AG04450 (cell line): ENCODE measurements around the gene SLC44A3. TPM values are rescaled to one million over a fixed set of nuclear protein-coding genes. Genes with fewer than 3 reads are reported as not detected.

Experiments
- CTCF ChIA-PET: fragments of 300-600, 350-600 bp; formaldehyde crosslinking; extraction: SDS; loops from one replicate; lab custom pipeline; 2022; ENCODE audit warnings: antibody characterized with exemption, inconsistent platforms; lab: Charles Lee
- POLR2A ChIA-PET: fragments of 350-600 bp; formaldehyde crosslinking; extraction: SDS; loops from one replicate; lab custom pipeline; 2021; ENCODE audit warnings: antibody characterized with exemption, inconsistent platforms; lab: Yijun Ruan, JAX
- DNase-seq: peaks from one replicate; pipeline ENCODE4 v3.0.0-alpha.2; 2011; ENCODE audit warnings: low read depth, low spot score
- H3K27ac ChIP-seq: one replicate; pipeline ENCODE4 v1.5.1; 2012; ENCODE audit warnings: low read depth, low read length, control low read depth
- H3K27me3 ChIP-seq: one replicate; pipeline ENCODE4 v1.6.0; 2012; ENCODE audit warnings: low read length; ENCODE audit not compliant: control insufficient read depth, insufficient read depth
- H3K4me3 ChIP-seq: 2 replicates; pipeline ENCODE4 v1.5.1; 2011; ENCODE audit warnings: mild to moderate bottlenecking, low read depth, low read length, control low read depth
- H3K9me3 ChIP-seq: 2 replicates; pipeline ENCODE4 v1.5.1; 2012; ENCODE audit warnings: low read length; ENCODE audit not compliant: control insufficient read depth, insufficient read depth
- polyA plus RNA-seq: library from polyadenylated mRNA; depleted of rRNA; stranded (reverse); fragments of >200 nt; gene quantifications from 2 replicates; pipeline ENCODE4 v1.2.3, GENCODE V29; 2011
- TF ChIP-seq, protein P1 (sequence below): IDR thresholded peaks from 2 replicates; pipeline ENCODE4 v1.5.1; 2011; ENCODE audit warnings: low read depth, low read length, control low read depth, inconsistent platforms

The SLC44A3 gene
- polyA plus RNA-seq, 1 experiment: 3.4 TPM

DNA sequence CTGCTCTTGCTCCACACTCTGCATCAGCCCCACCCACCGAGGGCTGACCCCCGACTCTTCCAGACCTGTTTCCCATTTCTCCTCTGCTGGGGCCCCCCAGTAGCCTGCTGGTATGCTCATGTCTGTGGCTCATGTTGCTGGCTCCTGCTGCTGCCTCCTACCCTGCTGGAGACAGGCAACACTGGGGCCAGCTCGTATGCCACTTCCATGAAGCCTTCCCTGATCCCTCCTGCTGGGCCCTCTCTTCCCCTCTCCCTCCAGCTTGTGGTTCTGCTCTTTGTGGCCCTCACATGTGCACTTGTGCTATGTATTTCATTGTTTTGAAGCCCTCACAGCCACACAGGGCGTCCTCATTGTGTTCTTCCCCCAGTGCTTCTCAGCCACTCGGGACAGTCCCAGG lies 66.2 kb downstream of the SLC44A3 start:
- no peak for DNase-seq
- Histone ChIP-seq H3K9me3 (no peaks in the 10 kb centered on the region), H3K4me3 (no peak overlapping the region), H3K27ac (no peak overlapping the region), H3K27me3 (no peaks in the 10 kb centered on the region)
- ChIA-PET CTCF (interaction anchor here (0.6 to 3.0 kb wide), 5 partner anchors 11 to 157 kb away, joined by 3 to 14 read pairs (median 7); no protein-coding TSS in a partner anchor), POLR2A (interaction anchor here (0.9 kb wide), 1 partner anchor 41 kb away, joined by 3 read pairs; the partner anchor contains the start of gene CNN3)
- TF ChIP-seq, protein P1, sequence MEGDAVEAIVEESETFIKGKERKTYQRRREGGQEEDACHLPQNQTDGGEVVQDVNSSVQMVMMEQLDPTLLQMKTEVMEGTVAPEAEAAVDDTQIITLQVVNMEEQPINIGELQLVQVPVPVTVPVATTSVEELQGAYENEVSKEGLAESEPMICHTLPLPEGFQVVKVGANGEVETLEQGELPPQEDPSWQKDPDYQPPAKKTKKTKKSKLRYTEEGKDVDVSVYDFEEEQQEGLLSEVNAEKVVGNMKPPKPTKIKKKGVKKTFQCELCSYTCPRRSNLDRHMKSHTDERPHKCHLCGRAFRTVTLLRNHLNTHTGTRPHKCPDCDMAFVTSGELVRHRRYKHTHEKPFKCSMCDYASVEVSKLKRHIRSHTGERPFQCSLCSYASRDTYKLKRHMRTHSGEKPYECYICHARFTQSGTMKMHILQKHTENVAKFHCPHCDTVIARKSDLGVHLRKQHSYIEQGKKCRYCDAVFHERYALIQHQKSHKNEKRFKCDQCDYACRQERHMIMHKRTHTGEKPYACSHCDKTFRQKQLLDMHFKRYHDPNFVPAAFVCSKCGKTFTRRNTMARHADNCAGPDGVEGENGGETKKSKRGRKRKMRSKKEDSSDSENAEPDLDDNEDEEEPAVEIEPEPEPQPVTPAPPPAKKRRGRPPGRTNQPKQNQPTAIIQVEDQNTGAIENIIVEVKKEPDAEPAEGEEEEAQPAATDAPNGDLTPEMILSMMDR: no peak

DNA sequence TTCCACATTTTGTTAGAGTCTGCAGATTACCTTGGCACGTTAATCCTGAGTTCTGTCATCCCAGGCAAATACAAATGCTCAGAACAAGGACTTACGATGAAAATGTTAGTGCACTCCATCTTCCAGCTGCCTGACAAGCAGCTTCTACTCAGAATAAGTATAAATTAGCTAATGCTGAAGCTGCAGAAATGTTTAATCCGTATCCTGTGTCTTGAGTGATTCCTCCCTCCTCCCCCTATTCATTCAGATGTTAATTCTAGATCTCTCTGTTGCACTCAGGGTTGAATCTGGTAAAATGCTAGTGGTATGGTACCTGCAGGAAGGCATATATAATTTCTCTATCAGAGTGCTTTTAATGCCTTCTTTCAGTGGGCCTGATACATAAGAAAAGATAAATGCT lies 66.9 kb downstream of the SLC44A3 start:
- no peaks in the 10 kb centered on the region for H3K27me3 ChIP-seq
- DNase-seq: no peak
- ChIA-PET POLR2A (no interaction called here), CTCF (interaction anchor here (2.4 to 3.0 kb wide), 2 partner anchors 154 to 156 kb away, joined by 12 to 14 read pairs; no protein-coding TSS in a partner anchor)
- no peak overlapping the region for H3K4me3 ChIP-seq
- TF ChIP-seq, protein P1: no peak
- H3K9me3 ChIP-seq: no peaks in the 10 kb centered on the region
- no peak overlapping the region for H3K27ac ChIP-seq

DNA sequence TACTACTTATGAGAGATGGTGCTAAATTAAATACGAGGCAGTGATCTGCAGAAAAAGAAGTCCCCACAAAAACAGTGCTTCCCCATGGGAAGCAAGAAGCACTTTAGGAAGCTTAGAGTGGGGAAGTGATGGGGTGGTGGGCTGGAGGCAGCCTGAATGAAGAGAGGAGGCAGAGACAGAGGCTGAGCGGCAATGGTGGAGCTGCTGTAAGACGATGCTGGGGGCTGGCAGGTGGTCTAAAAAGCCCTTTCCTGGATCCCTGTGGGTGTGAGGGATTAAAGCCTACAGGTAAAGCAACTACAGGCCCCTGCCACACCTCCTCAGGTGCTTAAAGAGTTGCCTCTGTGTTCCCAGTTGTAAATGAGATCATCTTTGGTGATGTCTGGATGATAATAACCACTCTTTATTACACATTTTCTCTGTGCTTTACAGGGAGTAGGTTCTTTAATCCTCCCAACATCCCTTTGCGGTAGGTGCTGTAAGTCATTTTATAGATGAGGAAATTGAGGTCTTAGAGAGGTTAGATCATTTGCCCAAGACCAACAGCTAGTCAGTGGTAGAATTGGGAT lies 67.5 kb downstream of the SLC44A3 start:
- H3K27ac ChIP-seq: no peak overlapping the region
- no peak for DNase-seq
- TF ChIP-seq, protein P1: no peak
- H3K4me3 ChIP-seq: no peak overlapping the region
- CTCF ChIA-PET: interaction anchor here (2.4 kb wide), 1 partner anchor 154 kb away, joined by 12 read pairs; no protein-coding TSS in a partner anchor
- no peaks in the 10 kb centered on the region for H3K27me3 ChIP-seq
- POLR2A ChIA-PET: interaction anchor here (0.9 kb wide), 1 partner anchor 23 kb away, joined by 3 read pairs; no protein-coding TSS in a partner anchor
- no peaks in the 10 kb centered on the region for H3K9me3 ChIP-seq

DNA sequence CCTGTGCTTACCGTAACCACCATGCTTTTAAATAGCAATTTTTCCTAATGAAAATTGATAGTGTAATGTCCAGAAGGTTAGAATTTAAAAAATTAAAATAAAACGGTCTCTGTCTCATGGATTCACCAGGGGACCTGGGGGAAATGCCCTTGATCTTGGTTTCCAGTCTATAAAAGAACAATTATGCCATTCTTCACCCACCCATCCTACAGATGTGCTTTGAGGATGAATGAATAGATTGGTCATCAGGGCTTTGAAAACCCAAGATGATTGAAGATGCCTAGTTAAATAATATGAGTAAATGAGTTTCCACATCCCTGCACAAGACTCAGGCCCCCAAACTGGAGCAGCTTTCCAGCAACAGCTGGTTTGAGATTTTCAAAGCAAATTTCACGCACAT lies 68.0 kb downstream of the SLC44A3 start:
- CTCF ChIA-PET: interaction anchor here (2.4 kb wide), 1 partner anchor 153 kb away, joined by 12 read pairs; no protein-coding TSS in a partner anchor
- no peaks in the 10 kb centered on the region for H3K9me3 ChIP-seq
- no peak for DNase-seq
- H3K27me3 ChIP-seq: no peaks in the 10 kb centered on the region
- POLR2A ChIA-PET: interaction anchor here (0.9 kb wide), 1 partner anchor 23 kb away, joined by 3 read pairs; no protein-coding TSS in a partner anchor
- H3K4me3 ChIP-seq: no peak overlapping the region
- H3K27ac ChIP-seq: no peak overlapping the region
- TF ChIP-seq, protein P1: no peak
